A673 (cell line): ENCODE data around the gene AFF2.

Experiments used
- EZH2 ChIP-seq: fragments of 200-600 bp; sonication (generic); IDR thresholded peaks from 2 replicates; pipeline ENCODE4 v1.6.1; 2017; ENCODE audit warnings: borderline replicate concordance, low read depth, mild to moderate bottlenecking, mixed read lengths, antibody characterized with exemption, low read length; ENCODE audit not compliant: poor library complexity, severe bottlenecking
- TF ChIP-seq, protein P1 (sequence below): fragments of 300-800, 200-600 bp; sonication (generic); conservative IDR thresholded peaks from 2 replicates; pipeline ENCODE4 v1.5.1; 2017; ENCODE audit warnings: low read depth, mild to moderate bottlenecking, antibody characterized with exemption, low read length, moderate library complexity, mixed read lengths

DNA sequence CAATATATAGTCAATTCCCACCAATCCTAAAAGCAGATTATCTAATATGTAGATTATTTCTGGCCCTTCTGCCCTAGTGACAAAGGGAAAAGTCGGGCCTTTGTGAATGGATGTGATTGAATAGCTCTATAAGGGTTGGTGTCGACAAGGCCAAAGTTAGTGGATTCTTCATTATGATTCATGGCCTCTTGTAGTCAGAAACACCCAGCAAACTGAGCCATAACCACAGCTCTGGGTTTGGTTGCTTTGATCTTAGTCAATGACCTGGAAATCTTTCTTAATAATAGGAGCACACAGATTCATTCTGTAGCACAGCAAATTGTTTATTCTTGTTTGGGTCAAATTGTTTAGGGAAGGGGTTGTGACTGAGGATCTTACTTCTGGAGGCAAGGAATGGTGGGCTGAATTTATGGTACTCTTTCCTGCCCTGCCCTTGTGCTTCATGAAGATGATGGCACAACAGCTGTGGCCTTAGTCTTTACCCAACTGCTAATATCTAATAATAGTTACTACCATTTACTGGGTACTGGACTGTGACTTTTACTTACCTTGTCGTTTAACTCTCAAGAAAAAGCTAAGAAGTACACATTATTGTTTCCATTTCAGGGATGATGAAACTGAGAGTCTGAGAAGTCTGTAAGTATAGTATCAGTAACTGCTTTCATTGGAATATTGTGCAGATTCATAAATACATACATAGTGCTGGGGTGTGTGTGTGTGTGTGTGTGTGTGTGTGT, 74.0 kb downstream of the AFF2 start:
- TF ChIP-seq EZH2, result no peak
- TF ChIP-seq, protein P1, sequence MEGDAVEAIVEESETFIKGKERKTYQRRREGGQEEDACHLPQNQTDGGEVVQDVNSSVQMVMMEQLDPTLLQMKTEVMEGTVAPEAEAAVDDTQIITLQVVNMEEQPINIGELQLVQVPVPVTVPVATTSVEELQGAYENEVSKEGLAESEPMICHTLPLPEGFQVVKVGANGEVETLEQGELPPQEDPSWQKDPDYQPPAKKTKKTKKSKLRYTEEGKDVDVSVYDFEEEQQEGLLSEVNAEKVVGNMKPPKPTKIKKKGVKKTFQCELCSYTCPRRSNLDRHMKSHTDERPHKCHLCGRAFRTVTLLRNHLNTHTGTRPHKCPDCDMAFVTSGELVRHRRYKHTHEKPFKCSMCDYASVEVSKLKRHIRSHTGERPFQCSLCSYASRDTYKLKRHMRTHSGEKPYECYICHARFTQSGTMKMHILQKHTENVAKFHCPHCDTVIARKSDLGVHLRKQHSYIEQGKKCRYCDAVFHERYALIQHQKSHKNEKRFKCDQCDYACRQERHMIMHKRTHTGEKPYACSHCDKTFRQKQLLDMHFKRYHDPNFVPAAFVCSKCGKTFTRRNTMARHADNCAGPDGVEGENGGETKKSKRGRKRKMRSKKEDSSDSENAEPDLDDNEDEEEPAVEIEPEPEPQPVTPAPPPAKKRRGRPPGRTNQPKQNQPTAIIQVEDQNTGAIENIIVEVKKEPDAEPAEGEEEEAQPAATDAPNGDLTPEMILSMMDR, result no peak
